HG03354 (cell line): ENCODE data around the gene ACTN3.
"Not testable (repeated sequence)": the region's sequence is repeated elsewhere in the genome, so short reads cannot be mapped to it uniquely, and the experiment has no call there.

Source experiments
- ATAC-seq: cut with Tn5 transposase; IDR thresholded peaks from one replicate; pipeline ENCODE4 v1.9.1; 2021; ENCODE audit warnings: mild to moderate bottlenecking; ENCODE audit not compliant: unreplicated experiment, poor library complexity, severe bottlenecking

Gene ACTN3

DNA sequence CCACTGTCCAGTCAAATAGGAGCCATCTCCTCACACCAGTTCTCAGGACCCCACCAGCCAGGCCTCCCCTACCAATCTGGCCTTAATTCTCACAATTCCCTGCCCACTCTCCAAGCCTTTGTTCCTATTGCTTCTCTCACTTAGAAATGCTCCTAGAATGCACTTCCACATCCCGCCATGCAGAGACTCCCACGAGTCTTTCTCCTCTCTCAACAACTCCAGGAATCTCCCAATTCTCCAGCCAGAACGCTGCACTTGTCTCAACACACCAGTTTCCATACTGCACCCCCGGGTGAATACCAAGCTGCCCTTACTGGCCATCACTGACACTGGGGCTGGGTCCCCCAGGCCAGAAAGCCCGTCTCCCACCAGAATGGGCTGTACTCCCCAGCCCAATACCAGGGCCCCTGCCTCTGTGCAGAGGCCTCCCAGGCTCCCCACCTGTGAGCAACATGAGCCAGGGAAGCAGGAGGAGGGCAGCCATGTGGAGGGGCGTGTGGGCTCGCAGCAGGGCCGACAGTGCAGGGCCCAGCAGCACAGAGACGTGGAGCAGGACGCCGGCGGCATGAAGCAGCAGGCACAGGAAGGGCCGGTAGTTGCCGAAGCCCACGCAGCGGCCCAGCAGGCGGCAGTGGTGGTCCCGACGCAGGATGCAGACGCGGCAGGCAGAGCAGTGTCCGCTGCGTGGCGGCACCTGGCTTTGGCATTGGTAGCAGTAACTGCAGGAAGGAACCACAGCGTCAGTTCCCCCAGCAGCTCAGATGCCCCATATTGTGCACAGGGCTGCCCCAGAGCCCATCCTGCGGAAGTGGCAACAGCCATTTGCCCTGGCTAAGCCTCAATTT, 3.2 kb upstream of the ACTN3 start:
- ATAC-seq: no peak

- ATAC-seq: not testable (repeated sequence)
Measured at GRCh38 chr11:66544952-66545351, 1.8 kb upstream of the ACTN3 start.

DNA sequence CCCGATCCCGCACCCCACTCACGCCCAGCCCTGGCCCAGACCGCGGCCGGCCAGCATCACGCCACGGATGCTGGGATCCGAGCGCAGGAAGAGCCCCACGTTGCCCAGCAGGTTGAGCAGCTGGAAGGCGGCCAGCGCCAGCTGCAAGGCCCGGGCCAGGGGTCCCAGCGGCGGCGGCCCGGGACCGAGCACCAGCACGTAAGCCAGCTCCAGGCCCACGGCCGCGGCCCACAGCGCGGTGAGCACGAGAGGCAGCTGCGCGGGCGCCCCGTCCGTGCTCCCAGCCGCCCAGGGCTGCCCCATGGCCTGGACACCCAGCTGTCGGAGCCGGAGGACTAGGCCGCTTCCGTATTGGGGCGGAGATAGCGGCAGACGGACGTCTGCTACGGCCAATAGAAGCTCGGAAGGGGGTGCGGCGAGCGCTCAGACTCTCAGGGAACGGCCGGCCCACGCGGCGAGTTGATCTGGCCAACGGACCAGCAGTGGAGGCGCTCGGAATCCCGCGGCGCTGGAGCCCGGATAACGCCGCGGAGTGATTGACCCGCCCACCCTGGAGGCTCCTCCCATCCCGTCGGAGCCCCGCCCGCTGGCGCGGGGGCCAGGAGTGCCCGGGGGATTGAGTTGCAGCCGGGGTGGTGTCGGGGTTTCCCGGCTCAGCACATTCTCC, 869 bp upstream of the ACTN3 start, which contains the start of gene ZDHHC24:
Gene ZDHHC24 (minus strand): TSS at position 348 of the 667 bp plus-strand sequence. CDS start 45 bp downstream, at position 303.
- peak; percentile 92 for ATAC-seq

GRCh38 chr11:66546966-66547661, 411 bp downstream of the ACTN3 start:
- ATAC-seq: no peak

- no peak for ATAC-seq
Measured at GRCh38 chr11:66547662-66548009, 933 bp downstream of the ACTN3 start.

DNA sequence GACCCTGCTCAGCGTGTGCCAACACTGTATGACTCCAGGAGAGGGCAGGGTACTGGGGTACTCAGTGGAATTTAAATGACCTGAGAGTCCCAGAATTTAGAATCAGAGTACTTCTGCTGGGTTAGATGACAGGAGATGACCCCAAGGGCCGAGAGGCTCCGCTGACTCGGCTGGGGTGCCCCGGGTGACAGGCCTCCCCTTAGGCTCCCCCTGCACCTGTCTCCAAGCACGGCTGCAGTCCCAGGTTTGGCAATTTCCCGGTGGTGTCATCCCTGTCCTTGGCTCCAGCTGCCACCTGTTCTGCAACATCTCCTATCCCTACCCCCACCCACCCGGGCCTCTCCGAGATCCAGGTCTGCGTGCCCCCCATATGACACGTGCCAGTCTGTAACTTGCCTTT, 1.3 kb downstream of the ACTN3 start:
- no peak for ATAC-seq

GRCh38 chr11:66548774-66549630, 2.3 kb downstream of the ACTN3 start:
- ATAC-seq: no peak

DNA sequence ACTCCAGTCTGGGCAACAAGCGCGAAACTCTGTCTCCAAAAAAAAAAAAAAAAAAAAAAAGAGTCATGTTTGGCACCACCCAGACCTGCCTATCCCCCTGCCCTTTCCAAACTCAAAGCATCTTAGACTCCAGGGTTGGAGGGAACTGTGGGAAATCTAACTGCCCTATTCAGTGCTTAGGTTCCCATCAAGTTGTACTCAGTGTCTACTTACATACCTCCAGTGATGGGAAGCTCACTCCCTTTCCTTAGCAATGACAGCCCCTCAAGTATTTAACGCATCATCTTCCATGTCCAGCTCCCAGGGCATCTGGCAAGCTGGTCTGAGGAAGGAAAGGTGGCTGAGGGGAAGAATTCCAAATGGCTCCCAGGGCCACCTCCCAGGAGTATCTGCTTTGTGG, 3.0 kb downstream of the ACTN3 start:
- ATAC-seq: no peak

DNA sequence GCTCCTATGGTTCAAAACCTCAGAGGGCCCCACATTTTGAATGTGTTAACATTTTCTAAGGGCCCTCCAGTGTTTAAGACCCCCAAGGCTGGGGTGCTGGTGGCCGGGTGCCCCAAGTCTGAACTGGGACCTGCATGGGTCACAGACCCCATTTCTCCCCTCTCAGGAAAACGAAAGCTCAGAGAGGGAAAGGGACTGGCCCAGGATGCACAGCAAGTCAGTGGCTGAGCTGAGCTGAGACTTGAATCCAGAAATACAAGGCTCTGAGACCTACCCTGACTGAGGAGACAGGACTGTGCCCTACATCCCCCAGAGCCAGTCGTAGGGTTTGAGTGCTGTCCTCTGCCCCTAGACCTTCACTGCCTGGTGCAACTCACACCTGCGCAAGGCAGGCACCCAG, 4.2 kb downstream of the ACTN3 start:
- no peak for ATAC-seq

DNA sequence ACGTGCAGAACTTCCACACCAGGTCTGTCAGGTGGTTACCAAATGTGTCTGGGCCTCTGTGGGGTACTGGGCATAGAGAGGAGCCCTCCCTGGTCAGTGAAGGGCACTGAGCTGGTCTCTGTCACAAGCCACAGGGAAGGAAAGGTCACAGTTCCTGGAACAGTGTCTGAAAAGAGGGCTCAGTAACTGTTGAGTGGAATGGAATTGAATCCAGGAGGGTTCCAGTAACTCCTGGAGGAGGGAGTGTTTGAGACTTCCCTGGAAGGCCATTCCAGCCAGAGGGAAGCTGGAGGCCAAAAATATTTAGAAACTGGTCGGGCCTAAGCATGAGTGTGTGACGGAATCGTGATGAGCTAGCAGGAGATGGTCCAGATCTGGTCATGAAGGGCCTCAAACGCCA, 7.9 kb downstream of the ACTN3 start:
- no peak for ATAC-seq

DNA sequence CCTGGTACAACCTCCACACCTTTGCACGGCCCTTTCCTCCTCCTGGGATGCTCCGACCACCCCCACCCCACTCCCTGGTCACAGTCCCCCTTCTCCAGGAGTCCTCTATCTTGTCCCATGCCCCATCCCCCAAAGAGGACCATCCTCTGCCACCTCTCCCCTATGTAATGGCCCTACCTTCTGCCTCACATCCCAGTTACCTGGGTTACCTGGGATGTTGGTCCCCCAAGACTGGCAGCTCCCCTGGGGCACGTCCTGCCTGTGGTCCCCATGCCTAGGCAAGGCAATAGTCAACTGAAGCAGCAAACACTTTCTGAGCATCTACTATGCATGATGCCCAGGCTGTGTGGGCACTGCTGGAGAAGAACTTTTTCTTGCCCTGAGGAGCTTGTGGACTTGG, 8.7 kb downstream of the ACTN3 start:
- ATAC-seq: no peak

DNA sequence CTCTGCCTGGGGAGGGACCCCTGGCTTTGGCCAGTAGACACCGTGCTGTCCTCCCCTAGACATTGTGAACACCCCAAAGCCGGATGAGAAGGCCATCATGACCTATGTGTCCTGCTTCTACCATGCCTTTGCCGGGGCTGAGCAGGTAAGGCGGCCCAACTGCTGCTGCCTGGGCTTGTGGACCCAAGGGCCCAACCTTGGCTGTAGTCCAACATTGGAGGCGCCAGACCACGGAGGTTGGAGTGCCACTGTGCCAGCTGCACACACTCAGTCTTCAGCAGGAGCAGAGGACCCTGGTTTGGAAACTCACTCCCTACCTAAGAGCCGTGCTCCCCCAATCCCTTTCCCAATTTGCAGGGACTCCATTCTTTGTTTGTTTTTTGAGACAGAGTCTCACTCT, 9.4 kb downstream of the ACTN3 start:
- no peak for ATAC-seq

DNA sequence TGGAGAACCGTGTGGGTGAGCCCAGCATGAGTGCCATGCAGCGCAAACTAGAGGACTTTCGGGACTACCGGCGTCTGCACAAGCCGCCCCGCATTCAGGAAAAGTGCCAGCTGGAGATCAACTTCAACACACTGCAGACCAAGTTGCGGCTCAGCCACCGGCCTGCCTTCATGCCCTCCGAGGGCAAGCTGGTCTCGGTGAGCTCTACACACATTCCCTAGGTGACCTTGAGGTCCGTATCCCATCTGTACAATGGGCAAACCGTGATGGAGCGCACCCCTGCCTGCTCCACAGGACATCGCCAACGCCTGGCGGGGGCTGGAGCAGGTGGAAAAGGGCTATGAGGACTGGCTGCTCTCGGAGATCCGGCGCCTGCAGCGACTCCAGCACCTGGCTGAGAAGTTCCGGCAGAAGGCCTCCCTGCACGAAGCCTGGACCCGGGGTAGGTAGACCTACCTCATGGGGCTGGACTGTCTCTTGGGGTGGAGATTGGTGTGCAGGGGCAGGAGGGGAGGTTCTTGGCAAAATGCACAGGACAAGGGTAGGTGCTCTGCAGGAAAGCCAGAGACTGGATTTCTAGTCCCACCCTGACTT, 11.1 kb downstream of the ACTN3 start:
- no peak for ATAC-seq

- no peak for ATAC-seq
Measured at GRCh38 chr11:66559142-66559865, 12.6 kb downstream of the ACTN3 start.

DNA sequence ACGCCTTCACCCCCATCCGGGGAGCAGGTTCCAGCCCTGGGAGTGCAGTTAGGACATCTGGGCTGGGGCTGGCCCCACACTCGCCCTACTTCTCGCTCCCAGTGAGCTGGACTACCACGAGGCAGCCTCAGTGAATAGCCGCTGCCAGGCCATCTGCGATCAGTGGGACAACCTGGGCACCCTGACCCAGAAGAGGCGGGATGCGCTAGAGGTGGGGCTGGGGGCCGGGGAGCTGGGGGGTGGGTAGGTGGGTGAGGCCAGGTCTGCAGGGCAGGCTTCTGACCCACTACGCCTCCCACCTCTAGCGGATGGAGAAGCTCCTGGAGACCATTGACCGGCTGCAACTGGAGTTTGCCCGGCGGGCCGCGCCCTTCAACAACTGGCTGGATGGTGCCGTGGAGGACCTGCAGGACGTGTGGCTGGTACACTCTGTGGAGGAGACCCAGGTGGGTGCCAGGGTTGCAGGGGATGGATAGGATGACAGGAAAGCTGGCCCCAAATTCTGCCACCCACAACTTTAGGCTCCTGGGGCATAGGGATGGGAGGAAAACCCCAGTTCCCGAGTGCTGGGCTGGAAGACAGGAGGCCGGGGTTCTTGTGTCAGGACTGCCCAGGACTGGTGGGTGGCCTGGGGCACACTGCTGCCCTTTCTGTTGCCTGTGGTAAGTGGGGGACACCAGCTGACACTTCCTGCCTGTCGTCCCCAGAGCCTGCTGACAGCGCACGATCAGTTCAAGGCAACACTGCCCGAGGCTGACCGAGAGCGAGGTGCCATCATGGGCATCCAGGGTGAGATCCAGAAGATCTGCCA, 13.4 kb downstream of the ACTN3 start:
- no peak for ATAC-seq

DNA sequence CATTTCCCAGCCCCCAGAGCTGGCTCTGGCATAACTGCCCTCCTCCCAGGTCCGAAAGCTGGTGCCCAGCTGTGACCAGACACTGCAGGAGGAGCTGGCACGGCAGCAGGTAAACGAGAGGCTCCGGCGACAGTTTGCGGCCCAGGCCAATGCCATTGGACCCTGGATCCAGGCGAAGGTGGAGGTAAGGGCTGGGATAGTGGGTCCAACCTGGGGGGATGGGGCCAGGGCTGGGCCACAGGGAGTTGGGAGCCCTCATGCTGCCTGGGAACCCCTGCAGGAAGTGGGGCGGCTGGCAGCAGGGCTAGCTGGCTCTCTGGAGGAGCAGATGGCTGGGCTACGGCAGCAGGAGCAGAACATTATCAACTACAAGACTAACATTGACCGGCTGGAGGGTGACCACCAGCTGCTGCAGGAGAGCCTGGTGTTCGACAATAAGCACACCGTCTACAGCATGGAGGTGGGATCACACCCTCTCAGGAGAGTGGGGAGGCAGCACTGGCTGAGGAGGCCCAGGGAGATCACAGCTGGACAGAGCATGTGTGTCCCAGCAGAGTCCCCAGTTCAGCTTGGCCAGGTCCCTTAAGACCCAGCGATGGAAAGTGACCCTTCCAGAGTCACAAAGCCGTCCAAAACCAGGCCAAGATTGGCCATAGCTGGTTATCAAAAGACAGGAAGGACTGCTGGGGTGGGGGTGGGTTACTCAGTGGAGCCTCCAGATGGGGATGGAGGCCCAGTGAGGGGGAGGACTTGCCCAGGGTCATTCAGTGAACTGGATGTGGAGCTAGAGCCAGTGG, 14.7 kb downstream of the ACTN3 start:
- ATAC-seq: no peak

DNA sequence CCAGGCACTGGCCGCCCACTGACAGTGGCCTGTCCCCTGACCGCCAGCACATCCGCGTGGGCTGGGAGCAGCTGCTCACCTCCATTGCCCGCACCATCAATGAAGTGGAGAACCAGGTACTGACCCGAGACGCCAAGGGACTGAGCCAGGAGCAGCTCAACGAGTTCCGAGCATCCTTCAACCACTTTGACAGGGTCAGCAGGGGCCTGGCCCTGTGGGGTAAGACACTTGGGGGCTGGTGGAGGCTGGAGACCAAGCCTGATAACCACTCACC, 15.2 kb downstream of the ACTN3 start:
- no peak for ATAC-seq

DNA sequence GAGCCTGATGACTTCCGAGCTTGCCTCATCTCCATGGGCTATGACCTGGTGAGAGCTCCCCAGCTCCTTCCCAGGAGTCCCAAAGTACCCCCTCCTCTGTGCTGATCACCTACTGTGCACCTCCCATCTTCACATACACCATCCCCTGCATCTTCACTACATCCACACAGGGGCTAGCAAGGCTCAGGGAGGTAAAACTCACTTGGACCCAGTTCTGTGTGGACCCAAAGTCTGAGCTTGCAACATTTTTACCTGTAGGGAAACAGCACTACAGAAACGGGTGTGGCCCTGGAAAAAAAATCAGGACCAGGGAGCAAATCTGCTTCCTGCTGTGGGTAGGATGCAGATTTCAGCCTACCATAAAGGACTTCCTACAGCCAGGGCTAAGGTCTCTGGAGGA, 15.6 kb downstream of the ACTN3 start:
- no peak for ATAC-seq
